OCI-LY1 (cell line): ENCODE results near the gene FIZ1.

Experiments
- H2AFZ ChIP-seq: fragments of 200-600 bp; sonication (generic), shearing (Covaris generic); 2 replicates; pipeline ENCODE4 v1.6.0; 2014; ENCODE audit warnings: antibody characterized with exemption, mild to moderate bottlenecking, low read length
- H3F3A ChIP-seq: fragments of 200-600 bp; sonication (generic), shearing (Covaris generic); 2 replicates; pipeline ENCODE4 v1.6.0; 2014; ENCODE audit warnings: mild to moderate bottlenecking, antibody characterized with exemption, low read length, moderate library complexity; ENCODE audit not compliant: insufficient read depth
- H3K27ac ChIP-seq: fragments of 200-600 bp; sonication (generic); 2 replicates; pipeline ENCODE4 v1.5.1; 2014; ENCODE audit warnings: low read length, mixed run types, mild to moderate bottlenecking, low read depth; ENCODE audit not compliant: poor library complexity, severe bottlenecking
- H3K27me3 ChIP-seq: fragments of 200-600 bp; sonication (generic); 2 replicates; pipeline ENCODE4 v1.6.0; 2014; ENCODE audit warnings: antibody characterized with exemption, mild to moderate bottlenecking, low read length, moderate library complexity; ENCODE audit not compliant: insufficient read depth
- H3K36me3 ChIP-seq: fragments of 200-600 bp; sonication (generic); 2 replicates; pipeline ENCODE4 v1.6.1; 2014; ENCODE audit warnings: mild to moderate bottlenecking, antibody characterized with exemption, low read length, moderate library complexity, mixed read lengths; ENCODE audit not compliant: insufficient read depth
- H3K4me1 ChIP-seq: fragments of 200-600 bp; sonication (generic); 2 replicates; pipeline ENCODE4 v1.5.1; 2014; ENCODE audit warnings: mild to moderate bottlenecking, low read length, moderate library complexity; ENCODE audit not compliant: insufficient read depth, severe bottlenecking
- H3K4me2 ChIP-seq: fragments of 200-600 bp; sonication (generic), shearing (Covaris generic); 2 replicates; pipeline ENCODE4 v1.6.1; 2014; ENCODE audit warnings: low read length
- H3K4me3 ChIP-seq: fragments of 200-600 bp; sonication (generic); 2 replicates; pipeline ENCODE4 v1.5.1; 2014; ENCODE audit warnings: low read length, low read depth, mild to moderate bottlenecking, mixed read lengths; ENCODE audit not compliant: poor library complexity, severe bottlenecking
- H3K79me2 ChIP-seq: fragments of 200-600 bp; shearing (Covaris generic); 2 replicates; pipeline ENCODE4 v1.6.1; 2016; ENCODE audit warnings: mixed run types, low read length, mixed read lengths; ENCODE audit not compliant: insufficient read depth
- H3K9ac ChIP-seq: fragments of 200-600 bp; sonication (generic), shearing (Covaris generic); 2 replicates; pipeline ENCODE4 v1.6.1; 2014; ENCODE audit warnings: mild to moderate bottlenecking, low read length, mixed read lengths
- H3K9me2 ChIP-seq: fragments of 200-600 bp; sonication (generic), shearing (Covaris generic); 2 replicates; pipeline ENCODE4 v1.6.1; 2014; ENCODE audit warnings: low read depth, mild to moderate bottlenecking, low read length, mixed read lengths
- H3K9me3 ChIP-seq: fragments of 200-600 bp; shearing (Covaris generic); 2 replicates; pipeline ENCODE4 v1.6.1; 2014; ENCODE audit warnings: low read length, mixed read lengths
- H4K20me1 ChIP-seq: fragments of 200-600 bp; sonication (generic), shearing (Covaris generic); 2 replicates; pipeline ENCODE4 v1.6.0; 2016; ENCODE audit warnings: mild to moderate bottlenecking, low read length; ENCODE audit not compliant: insufficient read depth
- EZH2 ChIP-seq: fragments of 200-600 bp; sonication (generic), shearing (Covaris generic); IDR thresholded peaks from 2 replicates; pipeline ENCODE4 v1.8.0; 2017; ENCODE audit warnings: borderline replicate concordance, mixed run types, mild to moderate bottlenecking, antibody characterized with exemption, low read length, moderate library complexity, mixed read lengths
- TF ChIP-seq, protein P1 (sequence below): fragments of 200-600 bp; sonication (generic), shearing (Covaris generic); IDR thresholded peaks from 2 replicates; pipeline ENCODE4 v1.5.1; 2017; ENCODE audit warnings: mild to moderate bottlenecking, antibody characterized with exemption, low read length, moderate library complexity, mixed read lengths

The FIZ1 gene

DNA sequence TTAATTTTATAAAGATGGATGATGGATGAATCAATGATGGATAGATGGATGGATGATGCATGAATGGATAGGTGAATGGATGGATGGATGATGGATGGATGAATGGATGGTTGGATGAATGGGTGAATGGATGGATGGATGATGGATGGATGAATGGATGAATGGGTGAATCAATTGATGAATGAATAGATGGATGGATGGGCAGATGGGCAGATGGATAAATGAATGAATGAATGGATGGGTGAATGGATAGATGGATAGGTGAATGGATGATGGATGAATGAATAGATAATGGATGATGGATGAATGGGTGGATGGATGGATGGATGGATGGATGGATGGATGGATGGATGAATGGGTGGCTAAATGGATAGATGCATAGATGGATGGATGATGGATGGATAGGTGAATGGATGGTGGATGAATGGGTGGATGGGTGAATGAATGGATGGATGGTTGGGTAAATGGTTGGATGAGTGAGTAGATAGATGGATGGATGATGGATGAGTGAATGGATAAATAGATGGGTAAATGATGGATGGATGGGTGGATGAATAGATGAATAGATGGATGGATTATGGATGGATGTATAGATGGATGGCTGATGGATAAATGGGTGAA lies 31.5 kb downstream of the FIZ1 start:
- Histone ChIP-seq H3K4me2 (no peak overlapping the region), H3K4me1 (no peaks in the 10 kb centered on the region), H3K27me3 (no peaks in the 10 kb centered on the region; the same call in 1 of the 2 replicates), H3F3A (no peaks in the 10 kb centered on the region), H3K9ac (no peak overlapping the region), H3K4me3 (no peak overlapping the region), H3K36me3 (no peaks in the 10 kb centered on the region), H3K27ac (no peak overlapping the region), H4K20me1 (no peaks in the 10 kb centered on the region), H2AFZ (no peak overlapping the region), H3K9me3 (no peaks in the 10 kb centered on the region), H3K9me2 (no peaks in the 10 kb centered on the region), H3K79me2 (no peaks in the 10 kb centered on the region)
- TF ChIP-seq, protein P1, sequence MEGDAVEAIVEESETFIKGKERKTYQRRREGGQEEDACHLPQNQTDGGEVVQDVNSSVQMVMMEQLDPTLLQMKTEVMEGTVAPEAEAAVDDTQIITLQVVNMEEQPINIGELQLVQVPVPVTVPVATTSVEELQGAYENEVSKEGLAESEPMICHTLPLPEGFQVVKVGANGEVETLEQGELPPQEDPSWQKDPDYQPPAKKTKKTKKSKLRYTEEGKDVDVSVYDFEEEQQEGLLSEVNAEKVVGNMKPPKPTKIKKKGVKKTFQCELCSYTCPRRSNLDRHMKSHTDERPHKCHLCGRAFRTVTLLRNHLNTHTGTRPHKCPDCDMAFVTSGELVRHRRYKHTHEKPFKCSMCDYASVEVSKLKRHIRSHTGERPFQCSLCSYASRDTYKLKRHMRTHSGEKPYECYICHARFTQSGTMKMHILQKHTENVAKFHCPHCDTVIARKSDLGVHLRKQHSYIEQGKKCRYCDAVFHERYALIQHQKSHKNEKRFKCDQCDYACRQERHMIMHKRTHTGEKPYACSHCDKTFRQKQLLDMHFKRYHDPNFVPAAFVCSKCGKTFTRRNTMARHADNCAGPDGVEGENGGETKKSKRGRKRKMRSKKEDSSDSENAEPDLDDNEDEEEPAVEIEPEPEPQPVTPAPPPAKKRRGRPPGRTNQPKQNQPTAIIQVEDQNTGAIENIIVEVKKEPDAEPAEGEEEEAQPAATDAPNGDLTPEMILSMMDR, result no peak
- no peak for TF ChIP-seq EZH2

- Histone ChIP-seq H3F3A (no peaks in the 10 kb centered on the region), H3K9me2 (no peaks in the 10 kb centered on the region), H3K4me2 (no peak overlapping the region), H3K27me3 (peaks cover 3% of the 10 kb centered on the region; the same call in 1 of the 2 replicates), H3K9ac (no peak overlapping the region), H3K27ac (no peak overlapping the region), H3K4me1 (no peaks in the 10 kb centered on the region), H3K36me3 (no peaks in the 10 kb centered on the region), H4K20me1 (no peaks in the 10 kb centered on the region), H3K9me3 (no peaks in the 10 kb centered on the region), H3K4me3 (no peak overlapping the region), H3K79me2 (no peaks in the 10 kb centered on the region), H2AFZ (no peak overlapping the region)
- TF ChIP-seq, protein P1, result no peak
- no peak for TF ChIP-seq EZH2
These were observed 32.5 kb downstream of the FIZ1 start for GRCh38 chr19:55566823-55567222.

GRCh38 chr19:55563261-55563690 lies 36.0 kb downstream of the FIZ1 start:
- TF ChIP-seq, protein P1, result no peak
- TF ChIP-seq EZH2, result no peak
- H3K9me2 ChIP-seq, result no peaks in the 10 kb centered on the region
- H3K4me3 ChIP-seq, result no peak overlapping the region
- H3K27me3 ChIP-seq, result peaks cover 9% of the 10 kb centered on the region; the same call in 1 of the 2 replicates
- no peaks in the 10 kb centered on the region for H3F3A ChIP-seq
- no peaks in the 10 kb centered on the region; the same call in 1 of the 2 replicates for H3K36me3 ChIP-seq
- no peak overlapping the region for H3K4me2 ChIP-seq
- no peak overlapping the region for H3K27ac ChIP-seq
- H2AFZ ChIP-seq, result no peak overlapping the region
- H4K20me1 ChIP-seq, result no peaks in the 10 kb centered on the region
- no peak overlapping the region for H3K9ac ChIP-seq
- H3K79me2 ChIP-seq, result no peaks in the 10 kb centered on the region
- H3K4me1 ChIP-seq, result no peaks in the 10 kb centered on the region
- no peaks in the 10 kb centered on the region for H3K9me3 ChIP-seq
